ENCODE data around the gene ADM2. TPM values are rescaled to one million over a fixed set of nuclear protein-coding genes. Genes with fewer than 3 reads are reported as not detected.

Gene ADM2
- total and polyA plus RNA-seq, 9 donors, result 0.01 to 2.6 (median 0.15) TPM; not detected in 3

- intact Hi-C loops (cut with DNase I), result no loop called here
- TF ChIP-seq POLR2A (IDR thresholded peaks at IDR 0.05) (no peak), EP300 (IDR thresholded peaks at IDR 0.05) (no peak), CTCF (IDR thresholded peaks at IDR 0.05) (no peak)
- Histone ChIP-seq H3K36me3 (no peaks in the 10 kb centered on the region), H3K4me1 (ENCODE audit: insufficient read depth) (peaks cover 9% of the 10 kb centered on the region), H3K4me3 (no peak overlapping the region), H3K27me3 (no peaks in the 10 kb centered on the region), H3K27ac (no peak overlapping the region), H3K9me3 (no peaks in the 10 kb centered on the region)
- WGBS, 3 donors, result 59 to 72% (median 66%) methylated on average over 30 of the region's 30 CpGs
- DNase-seq, result peak in 1 of 5 donors; percentile 14
Measured at GRCh38 chr22:50445071-50445879, 36.1 kb upstream of the ADM2 start.

GRCh38 chr22:50445880-50446707 lies 35.2 kb upstream of the ADM2 start:
- no peak overlapping the region for H3K27ac ChIP-seq
- no peak overlapping the region for H3K4me3 ChIP-seq
- DNase-seq, result no peak
- no peaks in the 10 kb centered on the region for H3K36me3 ChIP-seq
- intact Hi-C loops (cut with DNase I), result no loop called here
- H3K27me3 ChIP-seq, result no peaks in the 10 kb centered on the region
- TF ChIP-seq EP300 (IDR thresholded peaks at IDR 0.05) (no peak), CTCF (IDR thresholded peaks at IDR 0.05) (no peak), POLR2A (IDR thresholded peaks at IDR 0.05) (no peak)
- peaks cover 9% of the 10 kb centered on the region for H3K4me1 ChIP-seq (ENCODE audit: insufficient read depth)
- WGBS, 3 donors, result 75 to 81% (median 78%) methylated on average over 17 of the region's 17 CpGs
- no peaks in the 10 kb centered on the region for H3K9me3 ChIP-seq

- H3K36me3 ChIP-seq, result no peaks in the 10 kb centered on the region
- no peaks in the 10 kb centered on the region for H3K9me3 ChIP-seq
- peaks cover 9% of the 10 kb centered on the region for H3K4me1 ChIP-seq (ENCODE audit: insufficient read depth)
- WGBS, 3 donors, result 78 to 82% (median 80%) methylated on average over 39 to 54 of the region's 54 CpGs
- H3K4me3 ChIP-seq, result no peak overlapping the region
- DNase-seq, result no peak
- intact Hi-C loops (cut with DNase I), result no loop called here
- no peaks in the 10 kb centered on the region for H3K27me3 ChIP-seq
- TF ChIP-seq EP300 (IDR thresholded peaks at IDR 0.05), result no peak
- TF ChIP-seq CTCF (IDR thresholded peaks at IDR 0.05), result no peak
- TF ChIP-seq POLR2A (IDR thresholded peaks at IDR 0.05), result no peak
- H3K27ac ChIP-seq, result no peak overlapping the region
Measured at GRCh38 chr22:50446708-50447575, 34.4 kb upstream of the ADM2 start.
